K562 (cell line): Measurements from ENCODE around the gene TRANK1. TPM values are rescaled to one million over a fixed set of nuclear protein-coding genes. Genes with fewer than 3 reads are reported as not detected.

ENCODE experiments used
- ATAC-seq: fragments of 200-7000 bp; cut with Tn5 transposase; 3 replicates; pipeline ENCODE4 v1.9.1; 2020; ENCODE audit warnings: moderate library complexity
- BruUV-seq: library from RNA; stranded (reverse); fragments of 400-500 nt; replicated peaks from 2 replicates; lab custom pipeline; 2021; lab: Mats Ljungman, UMichigan
- CTCF ChIA-PET: fragments of 300-600 bp; formaldehyde crosslinking; extraction: SDS; loops from one replicate; lab custom pipeline; 2021; ENCODE audit warnings: low intra/inter-chr PET ratio; lab: Yijun Ruan, JAX
- POLR2A ChIA-PET: fragments of 300-600, 350-650 bp; sonication (Branson Sonifier 250); formaldehyde crosslinking; extraction: SDS; loops from one replicate; lab custom pipeline; 2021; ENCODE audit warnings: antibody characterized with exemption, inconsistent platforms; lab: Yijun Ruan, JAX
- DNase-seq, 4 experiments: peaks; one replicate each; pipeline versions ENCODE4 v3.0.0 to v3.0.0-alpha.2; 2011 to 2018; ENCODE audit warnings: low spot score in 3 of 4, mixed read lengths in 3 of 4; ENCODE audit errors: extremely low read depth in 1 of 4
- FAIRE-seq: peaks from 2 replicates; lab custom pipeline; 2011; peaks lifted over from hg19 to GRCh38; lab: Jason Lieb, UNC
- H2AFZ ChIP-seq: 2 replicates; pipeline ENCODE4 v1.6.0; 2011; ENCODE audit warnings: low read depth, low read length, control low read depth, inconsistent platforms
- H3K27ac ChIP-seq: fragments of 200-600 bp; 3 replicates; pipeline ENCODE4 v1.8.0; 2011; ENCODE audit warnings: low read depth, mild to moderate bottlenecking, control low read depth, inconsistent platforms, low read length, moderate library complexity, mixed read lengths; ENCODE audit errors: extremely low read depth
- H3K27me3 ChIP-seq, 2 experiments: fragments of 300-600 bp in 1 of 2; 2 replicates in 1 of 2; 3 replicates in 1 of 2; pipeline versions ENCODE4 v1.6.0 to v1.8.0; 2011; ENCODE audit warnings: inconsistent platforms in 2 of 2, low read length in 2 of 2, mild to moderate bottlenecking in 1 of 2, mixed read lengths in 1 of 2, moderate library complexity in 1 of 2; ENCODE audit not compliant: control insufficient read depth in 2 of 2, insufficient read depth in 2 of 2
- H3K36me3 ChIP-seq: fragments of 300-600 bp; 3 replicates; pipeline ENCODE4 v1.8.0; 2011; ENCODE audit warnings: mild to moderate bottlenecking, low read length, inconsistent platforms; ENCODE audit not compliant: control insufficient read depth, insufficient read depth
- H3K4me1 ChIP-seq, 2 experiments: fragments of 200-600 bp in 1 of 2; replicated peaks in 1 of 2; 2 replicates in 1 of 2; 3 replicates in 1 of 2; pipeline versions ENCODE4 v1.5.1 to v1.8.0; 2011; ENCODE audit warnings: inconsistent platforms in 2 of 2, low read length in 2 of 2, mild to moderate bottlenecking in 1 of 2, mixed read lengths in 1 of 2, moderate library complexity in 1 of 2; ENCODE audit not compliant: control insufficient read depth in 2 of 2, insufficient read depth in 2 of 2
- H3K4me2 ChIP-seq: 2 replicates; pipeline ENCODE4 v1.6.1; 2011; ENCODE audit warnings: low read length, control low read depth, inconsistent platforms, mixed read lengths; ENCODE audit not compliant: insufficient read depth
- H3K4me3 ChIP-seq: fragments of 200-600 bp; sonication (generic), shearing (Covaris generic); 2 replicates; pipeline ENCODE4 v1.5.1; 2016; ENCODE audit warnings: control low read depth, inconsistent platforms
- H3K79me2 ChIP-seq: fragments of 200-600 bp; 3 replicates; pipeline ENCODE4 v1.8.0; 2011; ENCODE audit warnings: low read length, inconsistent platforms; ENCODE audit not compliant: control insufficient read depth, insufficient read depth
- H3K9ac ChIP-seq, 2 experiments: 2 replicates each; pipeline versions ENCODE4 v1.6.0 to v1.6.1; 2011; ENCODE audit warnings: low read depth in 2 of 2, low read length in 2 of 2, control low read depth in 1 of 2, inconsistent platforms in 1 of 2, mild to moderate bottlenecking in 1 of 2, mixed read lengths in 1 of 2; ENCODE audit not compliant: insufficient read depth in 1 of 2
- H3K9me1 ChIP-seq: one replicate; pipeline ENCODE4 v1.6.0; 2011; ENCODE audit warnings: inconsistent platforms, mild to moderate bottlenecking, low read length, moderate library complexity; ENCODE audit not compliant: control insufficient read depth, insufficient read depth
- H3K9me3 ChIP-seq: replicated peaks from 2 replicates; pipeline ENCODE4 v1.5.1; 2011; ENCODE audit warnings: low read depth, low read length, inconsistent platforms; ENCODE audit not compliant: control insufficient read depth, insufficient read depth
- H4K20me1 ChIP-seq: replicated peaks from 2 replicates; pipeline ENCODE4 v1.6.1; 2011; ENCODE audit warnings: low read length, inconsistent platforms, mixed read lengths; ENCODE audit not compliant: control insufficient read depth, insufficient read depth
- BRF2 ChIP-seq: IDR thresholded peaks from 3 replicates; pipeline ENCODE4 v1.6.1; 2011; ENCODE audit warnings: borderline replicate concordance, mild to moderate bottlenecking; ENCODE audit not compliant: insufficient read length, insufficient read depth
- CBFA2T3 ChIP-seq: fragments of 450-650 bp; IDR thresholded peaks from 2 replicates; pipeline ENCODE4 v1.6.1; 2017
- E2F6 ChIP-seq, 2 experiments: IDR thresholded peaks; 2 replicates each; pipeline ENCODE4 v1.6.1; 2011; ENCODE audit warnings: borderline replicate concordance in 1 of 2, control low read depth in 1 of 2, low read depth in 1 of 2, low read length in 1 of 2, mild to moderate bottlenecking in 1 of 2, mixed read lengths in 1 of 2, moderate library complexity in 1 of 2; ENCODE audit not compliant: insufficient read depth in 1 of 2, insufficient read length in 1 of 2, poor library complexity in 1 of 2, severe bottlenecking in 1 of 2; ENCODE audit errors: extremely low read depth in 1 of 2
- HMBOX1 ChIP-seq: sonication (generic); IDR thresholded peaks from 2 replicates; pipeline ENCODE4 v1.6.1; 2016
- ILF3 ChIP-seq: fragments of 450-650 bp; IDR thresholded peaks from 2 replicates; pipeline ENCODE4 v1.6.1; 2018; ENCODE audit warnings: antibody characterized with exemption, mild to moderate bottlenecking, moderate library complexity, borderline replicate concordance
- KLF10 ChIP-seq: fragments of 250-450 bp; sonication (Bioruptor Pico); IDR thresholded peaks from 2 replicates; pipeline ENCODE4 v1.6.1; 2021; ENCODE audit warnings: matching md5 sums
- NBN ChIP-seq: fragments of 450-650 bp; IDR thresholded peaks from 2 replicates; pipeline ENCODE4 v1.6.1; 2016; ENCODE audit warnings: low read depth, mild to moderate bottlenecking
- PTBP1 ChIP-seq: fragments of 200-400 bp; formaldehyde crosslinking; IDR thresholded peaks from 2 replicates; pipeline ENCODE4 v1.6.1; 2017; ENCODE audit warnings: low read depth, low read length
- SMAD3 ChIP-seq: fragments of 450-650 bp; formaldehyde crosslinking; conservative IDR thresholded peaks from 2 replicates; pipeline ENCODE4 v1.4.0; 2020; ENCODE audit warnings: mild to moderate bottlenecking
- TBP ChIP-seq: optimal IDR thresholded peaks from 2 replicates; pipeline ENCODE3; 2011; ENCODE audit warnings: low read depth, low read length, improper control_type of control experiment
- TCF7L2 ChIP-seq: fragments of 150-350 bp; IDR thresholded peaks from 2 replicates; pipeline ENCODE4 v1.6.1; 2016; ENCODE audit warnings: low read depth, mild to moderate bottlenecking, low read length, moderate library complexity
- TFAP4 ChIP-seq: sonication (generic); formaldehyde crosslinking; IDR thresholded peaks from 2 replicates; pipeline ENCODE4 v1.8.0; 2022; ENCODE audit warnings: missing genetic modification reagents, mild to moderate bottlenecking, moderate library complexity, borderline replicate concordance
- TRIM24 ChIP-seq, 2 experiments: fragments of 450-650 bp; IDR thresholded peaks; 2 replicates each; pipeline ENCODE4 v1.6.1; 2016
- U2AF1 ChIP-seq: fragments of 200-400 bp; formaldehyde crosslinking; optimal IDR thresholded peaks from 2 replicates; pipeline ENCODE3; 2017; ENCODE audit warnings: mild to moderate bottlenecking, low read depth, low read length, moderate library complexity
- ZBTB17 ChIP-seq: fragments of 450-650 bp; formaldehyde crosslinking; IDR thresholded peaks from 2 replicates; pipeline ENCODE4 v1.4.0; 2020; ENCODE audit warnings: mild to moderate bottlenecking
- ZNF121 ChIP-seq: sonication (generic); formaldehyde crosslinking; conservative IDR thresholded peaks from 2 replicates; pipeline ENCODE4 v1.8.0; 2022; ENCODE audit warnings: missing genetic modification reagents
- ZNF140 ChIP-seq: fragments of 250-450 bp; sonication (Bioruptor Pico); IDR thresholded peaks from 2 replicates; pipeline ENCODE4 v1.8.0; 2021; ENCODE audit warnings: moderate library complexity, mild to moderate bottlenecking, inconsistent platforms
- ZNF217 ChIP-seq: sonication (generic); formaldehyde crosslinking; IDR thresholded peaks from 2 replicates; pipeline ENCODE4 v1.8.0; 2022; ENCODE audit warnings: mild to moderate bottlenecking, missing genetic modification reagents
- ZNF586 ChIP-seq: fragments of 450-650 bp; formaldehyde crosslinking; conservative IDR thresholded peaks from 2 replicates; pipeline ENCODE4 v1.4.0; 2020; ENCODE audit warnings: mild to moderate bottlenecking, moderate library complexity
- WGBS: fragments of 100-300 bp; shearing (Covaris generic); methylation state at CpG from one replicate; pipeline ENCODE4 v1.1.6; 2016; ENCODE audit warnings: low coverage, mixed read lengths; ENCODE audit not compliant: insufficient coverage; ENCODE audit errors: missing lambda C conversion rate; 5-methylcytosine and 5-hydroxymethylcytosine counted together
- in situ Hi-C: fragments of 300-500 bp; cut with MboI; formaldehyde crosslinking; loops from 4 replicates; pipeline ENCODE4 v1.15.0; 2018; ENCODE audit warnings: inconsistent platforms, mixed read lengths
- intact Hi-C: fragments of 100-400 bp; cut with micrococcal nuclease; formaldehyde crosslinking; loops from 2 replicates; pipeline ENCODE4 v1.14.2; 2022
- polyA plus RNA-seq, 8 experiments: library from polyadenylated mRNA; depleted of rRNA in 4 of 8; stranded (reverse) in 5 of 8; unstranded in 3 of 8; fragments of >200 nt; fragmentation: Nextera tagmentation in 2 of 8; fragmentation: Illumina TruSeq in 1 of 8; extraction: Ambion mirVana in 2 of 8; extraction: Trizol in 1 of 8; gene quantifications; 2 replicates each; pipeline versions ENCODE4 v1.2.1 to v1.2.3, GENCODE V29; 2011 to 2014; ENCODE audit warnings: inconsistent platforms in 1 of 8, missing spikeins in 1 of 8
- total RNA-seq, 7 experiments: library from RNA; depleted of rRNA in 6 of 7; stranded (reverse); fragments of >200 nt in 6 of 7; fragmentation: Illumina TruSeq in 2 of 7; extraction: Trizol in 2 of 7; gene quantifications; 2 replicates each; pipeline versions ENCODE4 v1.2.1 to v1.2.3, GENCODE V29; 2011 to 2021; ENCODE audit warnings: low replicate concordance in 1 of 7

Gene TRANK1
- total and polyA plus RNA-seq, 9 of the 15 experiments (the other 6 are each of a cell fraction or from before 2014, with no cell fraction given) = 0.41 to 5.3 (median 2.1) TPM

- TF ChIP-seq TBP = no peak
- TF ChIP-seq ZNF140 = no peak
These were observed 111.6 kb downstream of the TRANK1 start (continued) for GRCh38 chr3:36833160-36833814.

- Histone ChIP-seq H3K36me3 (no peaks in the 10 kb centered on the region), H4K20me1 (no peaks in the 10 kb centered on the region), H3K27ac (no peak overlapping the region), H2AFZ (no peak overlapping the region), H3K9me3 (no peaks in the 10 kb centered on the region), H3K4me2 (no peak overlapping the region), H3K4me3 (no peak overlapping the region), H3K27me3 (peaks cover 16 to 29% of the 10 kb centered on the region in 2 experiments), H3K4me1 (no peaks in the 10 kb centered on the region), H3K9me1 (no peaks in the 10 kb centered on the region), H3K9ac (no peak overlapping the region), H3K79me2 (no peaks in the 10 kb centered on the region)
- ChIA-PET CTCF (no interaction called here), POLR2A (no interaction called here)
- BruUV-seq = no TSS peak
- FAIRE-seq = no peak
- WGBS = 51% methylated on average over 6 of the region's 6 CpGs
- in situ Hi-C loops = no loop called here
- TF ChIP-seq U2AF1 (no peak), ZNF121 (CRISPR knock-in tag) (no peak), NBN (no peak), SMAD3 (no peak), TRIM24 (IDR thresholded peaks at IDR 0.05) (no peak), ILF3 (no peak), TFAP4 (CRISPR knock-in tag) (no peak), CBFA2T3 (no peak), HMBOX1 (no peak), ZNF217 (CRISPR knock-in tag) (no peak), ZBTB17 (CRISPR knock-in tag) (no peak), BRF2 (no peak), E2F6 (IDR thresholded peaks at IDR 0.05; ENCODE audit: borderline replicate concordance in 1 of 2, extremely low read depth in 1 of 2, insufficient read depth in 1 of 2, insufficient read length in 1 of 2, low read depth in 1 of 2, low read length in 1 of 2, poor library complexity in 1 of 2, severe bottlenecking in 1 of 2) (no peak), TCF7L2 (no peak), KLF10 (CRISPR knock-in tag) (no peak), PTBP1 (no peak), ZNF586 (no peak)
- intact Hi-C loops = no loop called here
- no peak for DNase-seq
- ATAC-seq = no peak
These were observed 112.4 kb downstream of the TRANK1 start for GRCh38 chr3:36832406-36832805.
